ENCODE data around the gene LPP.

Gene LPP

DNA sequence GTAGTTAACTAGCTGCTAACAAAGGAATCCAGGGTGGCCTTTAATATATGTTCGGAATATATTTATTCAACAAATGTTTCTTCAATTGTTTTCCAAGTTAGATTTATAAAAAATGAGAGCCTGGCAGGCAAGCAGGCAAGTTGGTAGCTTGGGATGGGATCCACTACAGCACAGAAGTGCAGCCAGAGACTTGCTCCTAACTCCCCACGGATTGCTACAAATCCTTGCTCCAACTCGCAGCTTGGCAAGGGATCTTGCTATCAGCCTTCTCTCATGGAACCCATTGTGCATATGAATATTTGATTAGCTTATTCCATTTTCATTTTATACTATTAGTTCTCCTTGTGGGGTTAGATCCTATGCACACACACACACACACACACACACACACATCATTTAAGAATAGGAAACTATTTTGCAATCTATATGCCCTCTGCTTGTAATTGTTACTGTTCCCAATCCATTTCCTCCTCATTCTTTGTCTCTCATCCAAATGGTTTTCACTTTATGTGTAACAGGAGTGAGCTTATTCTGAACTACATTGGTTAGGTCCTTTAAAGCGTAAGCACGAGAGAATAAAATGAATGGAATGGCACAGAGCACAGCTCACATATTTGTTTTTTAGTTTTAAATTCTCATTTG lies 505.6 kb downstream of the LPP start:
- no peak for FAIRE-seq

DNA sequence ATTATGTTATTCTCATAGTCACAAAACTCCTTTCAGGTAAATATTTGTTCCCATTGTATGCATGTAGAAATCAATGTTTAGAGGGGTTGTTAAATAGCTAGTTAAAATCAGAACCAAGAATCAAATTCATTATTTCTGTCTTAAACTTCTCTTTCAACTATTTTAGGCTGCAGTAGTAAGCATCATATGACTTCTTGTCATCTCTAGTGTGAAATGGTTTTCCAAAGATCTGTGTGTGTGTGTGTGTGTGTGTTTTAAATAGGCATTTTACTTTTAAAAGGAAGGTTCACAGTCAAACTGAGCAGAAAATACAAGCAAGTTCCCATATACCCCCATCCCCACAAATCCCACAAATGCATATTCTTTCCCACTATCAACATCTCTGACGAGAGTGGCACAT lies 506.5 kb downstream of the LPP start:
- FAIRE-seq: no peak

DNA sequence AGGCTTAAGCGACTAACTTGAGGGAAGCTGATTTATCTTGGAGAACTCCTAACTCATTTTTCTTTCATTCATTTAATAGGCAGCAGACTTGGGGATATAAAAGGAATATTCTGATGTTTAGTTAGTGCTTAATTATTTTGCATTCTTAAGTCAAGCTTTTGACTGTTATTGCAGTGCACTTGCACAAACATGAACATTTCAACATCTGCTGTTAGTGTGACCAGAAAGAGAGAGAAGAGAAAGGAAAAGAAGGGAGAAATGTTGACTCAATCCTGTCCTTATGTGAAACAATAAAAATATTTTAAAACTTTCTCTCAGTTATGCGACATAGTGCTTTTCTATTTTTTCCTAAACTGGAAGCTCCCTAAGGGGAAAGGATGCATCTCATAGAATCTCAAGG lies 507.8 kb downstream of the LPP start:
- FAIRE-seq: no peak

DNA sequence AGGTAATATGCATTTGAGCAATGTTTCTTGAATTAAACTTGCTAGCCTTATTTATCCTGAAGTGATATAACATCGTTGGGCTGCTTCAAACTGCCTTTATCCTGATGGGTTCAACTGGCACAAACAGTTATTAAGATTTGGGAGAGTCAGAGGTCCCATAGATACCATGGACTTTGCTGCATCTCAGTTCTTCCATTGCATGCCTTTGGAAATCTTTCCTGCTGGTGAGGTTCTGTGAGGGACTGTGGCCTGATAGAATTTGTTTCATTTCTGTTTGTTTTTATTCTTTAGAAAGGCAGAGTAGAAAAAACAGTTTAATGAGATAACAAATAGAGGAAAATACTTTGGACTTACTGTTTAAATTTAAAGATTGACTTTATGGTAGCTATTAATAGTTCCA lies 508.3 kb downstream of the LPP start:
- FAIRE-seq: no peak

DNA sequence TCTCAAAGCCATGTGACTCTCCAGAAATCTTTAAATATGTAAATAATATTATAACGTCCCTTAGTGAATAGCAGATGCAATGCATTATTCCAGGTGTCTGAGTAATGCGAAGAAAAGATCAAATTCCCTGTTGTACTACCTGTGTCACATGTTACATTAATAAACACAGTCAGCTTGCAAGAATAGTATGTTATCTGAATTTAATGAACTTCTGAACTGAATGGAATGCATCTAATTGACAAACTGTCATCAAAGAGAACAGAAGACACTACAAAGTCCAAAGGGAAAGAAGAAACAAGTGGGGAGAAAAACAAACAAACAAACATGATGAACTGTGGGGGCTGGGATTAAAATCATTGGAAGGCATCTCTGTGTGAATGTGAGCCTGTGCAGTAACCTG lies 508.8 kb downstream of the LPP start:
- FAIRE-seq: no peak

DNA sequence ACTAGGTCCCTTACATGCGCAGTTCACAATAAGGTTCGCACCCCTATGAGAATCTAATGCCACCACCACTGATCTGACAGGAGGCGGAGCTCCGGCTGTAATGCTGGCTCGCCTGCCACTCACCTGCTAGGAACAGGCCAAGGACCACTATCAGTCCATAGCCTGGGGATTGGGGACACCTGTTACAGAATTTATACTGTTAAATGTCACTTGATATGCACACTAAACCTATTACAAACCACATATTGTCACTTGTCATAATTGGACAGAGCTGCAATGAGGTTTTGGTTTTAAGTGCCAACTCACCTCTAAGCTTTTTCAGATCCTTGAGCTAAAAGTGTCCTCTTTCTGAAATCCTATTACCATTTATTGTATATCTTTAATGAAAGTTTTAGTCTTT lies 509.9 kb downstream of the LPP start:
- no peak for FAIRE-seq

DNA sequence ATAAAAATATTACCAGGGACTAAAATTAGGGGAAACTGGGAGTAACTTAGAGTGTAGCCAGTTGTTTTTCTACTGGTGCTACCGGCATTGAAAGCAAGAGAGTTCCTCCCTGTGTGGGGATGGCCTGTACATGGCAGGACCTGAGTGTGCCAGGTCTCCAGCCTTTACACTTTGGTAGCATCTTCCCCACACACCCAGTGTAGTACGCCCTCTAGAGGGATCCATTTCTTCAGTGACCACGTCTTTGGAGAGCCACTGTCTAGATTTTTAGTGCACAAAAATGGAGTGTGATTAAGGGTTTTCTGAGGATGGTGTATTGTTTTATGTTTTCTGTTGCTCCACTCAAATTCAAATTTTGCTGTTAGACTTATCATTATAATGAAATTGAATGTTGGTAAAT lies 510.8 kb downstream of the LPP start:
- no peak for FAIRE-seq

DNA sequence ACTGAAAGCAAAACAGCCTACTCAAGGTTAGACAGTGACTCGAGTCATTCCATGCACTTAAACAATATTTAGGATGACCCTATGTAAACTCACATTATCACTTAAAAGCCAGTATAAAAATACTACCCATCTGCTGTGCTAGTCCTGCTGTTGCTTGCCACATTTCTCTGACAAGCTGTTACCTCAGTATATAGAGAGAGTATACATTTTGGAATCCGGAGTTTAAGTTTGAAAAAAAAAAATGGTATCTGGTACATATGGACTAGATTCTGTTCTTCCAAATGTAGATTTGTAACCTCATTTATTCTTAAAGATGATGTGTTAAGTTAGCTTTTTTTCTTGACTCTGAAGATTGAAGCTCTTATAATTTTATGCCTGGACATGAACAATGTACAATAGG lies 514.0 kb downstream of the LPP start:
- FAIRE-seq: no peak

DNA sequence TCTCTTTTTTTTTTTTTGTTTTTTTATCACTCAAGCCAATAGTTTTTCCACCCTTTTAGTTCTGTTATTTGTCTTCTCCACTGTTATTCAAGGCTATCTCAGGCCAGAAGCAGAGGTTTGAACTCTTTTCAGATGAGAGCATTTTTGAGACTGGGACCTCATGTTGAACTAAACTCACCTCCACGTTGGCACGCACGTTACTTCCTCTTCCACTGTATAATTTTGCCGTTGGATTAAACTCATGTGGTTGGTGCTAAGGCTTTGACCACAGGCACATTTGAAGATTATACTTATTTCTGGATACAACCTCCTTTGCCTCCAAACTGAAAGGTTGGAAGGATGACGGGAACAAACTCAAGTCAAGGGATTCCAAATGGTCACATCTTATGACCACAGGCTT lies 516.5 kb downstream of the LPP start:
- no peak for FAIRE-seq

DNA sequence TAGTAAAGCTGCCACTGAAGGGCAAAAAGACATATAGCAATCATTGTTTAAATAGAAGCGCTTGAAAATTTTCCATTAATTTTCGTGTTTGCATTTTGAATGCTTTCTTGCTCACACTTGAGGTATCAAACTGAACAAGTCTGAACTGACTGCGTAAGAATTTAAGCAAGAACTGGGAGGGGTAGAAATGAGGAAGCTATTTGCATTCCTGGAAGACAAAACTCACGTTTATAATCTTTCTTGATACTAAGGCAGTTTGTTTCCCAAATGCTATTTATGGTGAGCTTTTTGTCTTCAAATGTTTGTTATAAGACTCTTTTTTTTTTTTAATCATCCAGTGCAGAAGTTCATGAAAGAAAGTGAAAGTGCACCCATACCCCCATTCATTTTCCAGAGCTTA lies 518.0 kb downstream of the LPP start:
- no peak for FAIRE-seq

DNA sequence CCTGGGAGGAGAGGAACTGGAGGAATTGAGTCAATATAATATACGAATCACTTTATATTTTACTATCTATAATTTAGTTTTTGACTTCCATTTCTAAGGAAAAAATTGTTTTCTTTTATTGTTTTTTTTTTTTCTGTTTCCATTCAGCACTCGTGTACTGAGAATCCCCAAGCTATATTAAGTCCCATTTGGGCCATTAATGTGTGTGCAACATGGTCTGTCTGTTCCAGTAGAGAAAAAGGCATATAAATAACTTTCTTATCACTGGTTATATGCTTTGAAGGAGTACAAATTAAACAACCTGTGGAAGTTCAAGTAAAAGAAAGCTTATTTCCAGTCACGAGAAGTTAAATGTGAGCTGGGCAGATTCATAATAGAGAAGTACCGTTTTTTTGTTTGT lies 518.9 kb downstream of the LPP start:
- FAIRE-seq: no peak

DNA sequence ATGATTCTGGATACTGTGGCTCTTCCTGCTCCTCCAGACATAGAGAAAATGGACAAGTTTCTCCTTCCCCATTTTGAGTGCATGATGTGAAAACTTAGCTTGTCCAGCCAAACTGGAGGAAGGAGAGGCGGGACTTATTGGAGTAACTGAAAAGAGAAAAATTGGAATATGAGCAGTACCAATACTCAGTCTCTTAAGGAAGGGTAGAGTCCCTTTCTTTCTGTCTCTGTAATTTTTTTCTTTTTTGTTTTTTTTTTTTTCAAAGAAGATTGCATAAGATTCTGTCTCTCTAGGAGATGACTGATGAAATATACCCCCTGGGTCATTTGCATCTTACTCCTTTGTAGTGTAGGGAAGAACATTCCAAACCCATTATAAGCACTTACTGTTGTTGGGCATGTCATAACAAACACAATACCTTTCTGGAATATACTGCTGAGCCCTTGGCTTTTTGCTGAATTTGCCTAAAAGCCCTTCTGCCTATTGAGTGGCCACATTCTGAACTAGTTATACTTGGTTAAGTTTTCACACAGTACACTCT lies 519.8 kb downstream of the LPP start:
- no peak for FAIRE-seq

DNA sequence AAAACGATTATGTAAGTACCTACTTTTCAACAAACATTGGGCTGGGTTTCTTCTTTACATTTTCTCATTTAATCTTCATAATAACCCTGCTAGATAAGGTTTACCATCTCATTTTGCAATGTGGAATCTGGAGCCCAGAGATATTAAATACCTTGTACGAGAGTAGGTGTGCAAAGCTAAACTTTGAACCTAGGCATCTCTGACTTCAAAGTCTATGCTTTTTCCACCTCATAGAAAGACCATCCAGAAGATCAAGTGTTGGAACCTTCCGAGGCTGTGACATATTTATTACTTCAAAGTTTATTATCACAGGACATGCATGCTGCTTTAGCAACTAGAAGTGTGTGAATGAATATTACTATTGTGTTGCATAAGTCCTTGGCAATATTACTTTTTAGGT lies 520.6 kb downstream of the LPP start:
- no peak for FAIRE-seq

DNA sequence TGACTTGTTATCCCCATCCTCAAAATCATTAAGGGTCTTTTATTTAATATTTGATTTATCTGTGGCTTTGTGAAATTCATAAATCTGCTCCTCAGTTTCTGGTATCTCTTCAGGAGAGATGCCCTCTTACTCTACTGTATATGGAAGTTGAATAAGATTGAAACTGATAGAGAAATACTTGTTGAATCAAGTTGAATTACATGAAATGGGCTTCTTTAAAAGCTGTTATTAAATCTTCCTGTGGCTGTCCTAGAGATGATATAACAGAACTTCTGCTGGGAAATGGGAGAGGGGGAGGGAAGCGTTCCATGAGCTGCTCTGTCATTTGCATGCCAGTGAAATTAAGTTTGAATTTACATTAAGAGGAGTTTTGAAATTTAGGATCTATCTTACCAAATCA lies 523.4 kb downstream of the LPP start:
- no peak for FAIRE-seq

DNA sequence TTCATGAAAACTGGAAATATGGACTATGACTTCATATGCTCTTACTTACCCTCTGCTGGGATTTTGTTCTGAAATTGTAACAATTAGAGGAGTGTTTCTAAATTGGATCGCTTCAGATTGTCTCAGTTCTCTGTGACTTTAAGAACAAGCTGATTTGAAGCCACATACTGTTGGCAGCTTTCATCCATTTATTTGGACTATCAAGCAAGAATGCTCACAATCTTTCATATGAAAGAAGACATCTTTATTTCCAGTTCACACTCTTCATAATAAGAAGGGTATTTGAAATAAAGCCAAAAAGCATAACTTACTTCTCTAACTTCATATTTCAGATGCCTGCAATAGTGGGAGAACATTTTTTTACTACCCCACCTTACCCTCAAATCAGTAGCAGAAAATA lies 526.2 kb downstream of the LPP start:
- FAIRE-seq: no peak

DNA sequence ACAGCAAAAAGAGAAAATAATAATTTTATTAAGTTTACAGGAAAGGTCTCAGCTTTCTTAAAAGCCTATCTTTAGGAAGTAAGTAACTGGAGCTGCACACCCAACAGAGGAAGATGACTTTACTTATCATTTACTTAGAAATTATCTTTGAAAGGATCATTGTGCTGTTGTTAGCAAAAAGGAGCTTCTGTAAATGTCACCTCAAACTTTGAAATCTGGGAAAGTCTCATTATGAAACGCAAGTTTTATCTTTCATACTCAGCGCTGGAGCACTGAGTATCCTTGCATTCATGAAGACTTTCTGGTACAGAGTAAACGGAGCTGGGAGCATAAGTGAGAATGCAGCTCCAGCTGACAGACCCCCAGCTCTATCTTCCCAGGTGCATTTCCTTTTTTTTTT lies 526.6 kb downstream of the LPP start:
- FAIRE-seq: no peak

DNA sequence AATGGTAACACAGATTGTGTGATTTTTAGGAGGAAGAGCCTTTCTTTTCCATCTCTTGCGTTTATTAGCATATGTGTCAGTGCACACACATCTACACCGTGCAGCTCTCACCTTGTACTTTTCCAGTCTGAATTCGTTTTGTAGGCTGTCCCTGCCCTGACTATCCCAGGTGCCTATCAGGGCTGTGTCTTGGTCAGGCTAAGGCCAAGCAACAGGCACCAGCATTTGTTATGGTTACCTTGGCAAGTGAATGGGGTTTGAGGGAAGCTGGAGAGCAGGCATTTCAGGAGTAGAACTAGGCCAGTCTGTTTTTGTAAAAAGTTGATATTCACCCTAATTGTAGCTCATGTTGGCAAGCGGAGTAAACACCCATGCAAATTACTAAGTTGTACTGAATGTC lies 528.4 kb downstream of the LPP start:
- no peak for FAIRE-seq

DNA sequence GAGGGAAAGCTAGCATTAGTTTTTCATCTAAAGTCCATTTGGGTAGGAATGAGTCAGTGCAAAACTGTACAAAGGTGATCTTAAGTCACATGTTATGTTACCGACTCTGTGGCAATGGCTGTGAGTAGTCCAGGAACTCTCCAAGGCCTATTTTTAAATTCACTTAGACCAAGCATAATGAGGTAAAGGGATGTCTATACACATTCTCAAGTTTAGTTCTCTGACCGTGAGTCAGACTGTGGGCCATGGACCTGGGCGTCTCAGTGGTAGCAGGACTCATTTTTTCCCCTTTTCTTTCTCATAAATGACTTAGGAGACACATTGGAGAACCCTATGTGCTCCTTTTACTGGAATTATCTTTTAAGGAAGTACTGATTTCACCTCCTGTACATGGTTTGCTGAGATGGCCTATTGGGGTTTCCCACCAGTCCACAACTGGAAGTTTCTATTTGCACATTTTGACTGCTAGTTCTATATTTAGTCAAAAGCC lies 529.1 kb downstream of the LPP start:
- no peak for FAIRE-seq

DNA sequence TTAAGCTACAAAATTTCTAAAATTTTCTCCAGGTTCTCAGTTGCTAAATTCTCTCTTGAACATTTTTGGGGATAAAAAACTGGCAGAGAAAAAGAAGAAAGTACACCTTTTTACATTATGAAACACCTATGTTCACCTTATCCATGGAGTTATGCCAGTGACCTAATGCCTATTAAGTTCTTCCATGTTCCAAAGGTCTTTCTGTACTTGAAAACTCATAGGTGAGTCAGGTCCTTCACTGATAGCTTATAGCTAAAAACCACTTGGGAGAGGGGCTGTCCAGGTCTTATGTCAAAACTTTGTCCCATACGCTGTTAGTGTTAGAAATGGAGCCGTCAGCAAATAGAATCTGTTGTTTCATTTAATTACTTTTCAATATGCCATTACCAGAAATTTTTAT lies 530.3 kb downstream of the LPP start:
- no peak for FAIRE-seq

DNA sequence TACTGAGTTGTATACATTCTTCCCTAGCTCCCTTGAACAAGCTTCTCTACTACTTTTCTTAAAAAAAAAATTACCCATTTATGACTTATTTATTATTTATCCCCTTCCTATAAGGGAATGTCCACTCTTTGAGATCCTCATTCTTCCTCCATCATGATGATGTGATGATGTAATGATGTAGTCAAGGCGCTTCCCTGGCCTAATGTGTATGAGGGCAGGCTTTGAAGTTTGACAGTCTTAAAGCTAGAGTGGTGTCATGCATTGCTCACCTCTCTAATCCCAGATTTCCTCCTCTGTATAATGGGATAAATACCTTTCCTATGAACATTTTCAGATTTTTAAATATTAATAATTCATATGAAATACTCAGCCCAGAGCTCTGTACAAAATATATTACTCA lies 531.8 kb downstream of the LPP start:
- no peak for FAIRE-seq

DNA sequence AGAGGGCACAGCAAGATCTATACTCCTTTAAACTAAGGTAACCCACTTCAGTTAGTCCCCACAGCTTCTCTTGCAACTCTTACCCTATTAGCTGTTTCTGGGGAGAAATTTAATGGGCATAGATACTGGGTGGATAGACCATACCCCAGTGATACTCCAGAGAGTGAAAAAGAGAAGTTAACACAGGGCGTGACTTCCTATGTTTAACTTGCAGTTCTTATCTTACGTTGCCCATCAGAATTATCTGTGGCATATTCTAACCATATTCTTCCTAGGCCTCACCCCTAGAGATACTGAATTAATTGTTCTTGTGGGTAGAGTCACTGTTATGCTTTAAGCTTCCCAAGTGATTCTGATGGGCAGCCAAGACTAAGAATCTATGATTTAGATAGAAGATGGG lies 532.4 kb downstream of the LPP start:
- no peak for FAIRE-seq

DNA sequence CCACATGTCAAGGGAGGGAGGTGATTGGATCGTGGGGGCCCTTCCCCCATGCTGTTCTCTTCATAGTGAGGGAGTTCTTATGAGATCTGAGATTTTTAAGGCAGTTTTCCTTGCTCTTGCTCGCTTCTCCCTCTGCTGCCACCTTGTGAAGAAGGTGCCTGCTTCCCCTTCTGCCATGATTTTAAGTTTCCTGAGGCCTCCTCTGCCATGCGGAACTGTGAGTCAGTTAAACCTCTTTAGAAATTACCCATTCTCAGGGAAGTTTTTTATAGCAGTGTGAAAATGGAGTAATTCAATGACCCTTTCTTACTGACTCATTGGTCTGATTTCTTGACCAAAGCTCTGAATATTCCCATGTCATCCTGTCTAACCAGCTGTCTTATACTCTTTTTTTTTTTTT lies 533.4 kb downstream of the LPP start:
- no peak for FAIRE-seq

DNA sequence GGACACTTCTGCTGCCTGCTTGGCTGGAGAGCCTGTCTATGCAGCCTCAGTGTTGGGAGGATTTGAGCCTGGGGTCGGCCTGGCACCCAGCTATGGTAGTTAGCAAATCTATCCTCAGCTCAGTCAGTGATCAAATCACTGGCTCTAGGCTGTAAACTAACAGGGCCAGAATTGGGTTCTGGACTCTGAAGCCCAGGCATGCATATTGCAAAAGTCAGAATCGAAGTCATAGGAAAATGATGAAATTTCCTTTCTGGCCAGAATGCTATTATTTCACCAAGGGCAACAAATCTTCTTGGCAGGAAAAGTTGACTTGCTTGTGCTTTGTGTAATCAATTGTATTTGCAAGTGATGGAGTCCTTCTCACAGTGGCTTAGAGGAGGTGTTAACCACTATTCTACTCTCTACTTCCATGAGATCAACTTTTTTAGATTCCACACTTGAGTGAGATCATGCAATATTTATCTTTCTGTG lies 535.2 kb downstream of the LPP start:
- no peak for FAIRE-seq

DNA sequence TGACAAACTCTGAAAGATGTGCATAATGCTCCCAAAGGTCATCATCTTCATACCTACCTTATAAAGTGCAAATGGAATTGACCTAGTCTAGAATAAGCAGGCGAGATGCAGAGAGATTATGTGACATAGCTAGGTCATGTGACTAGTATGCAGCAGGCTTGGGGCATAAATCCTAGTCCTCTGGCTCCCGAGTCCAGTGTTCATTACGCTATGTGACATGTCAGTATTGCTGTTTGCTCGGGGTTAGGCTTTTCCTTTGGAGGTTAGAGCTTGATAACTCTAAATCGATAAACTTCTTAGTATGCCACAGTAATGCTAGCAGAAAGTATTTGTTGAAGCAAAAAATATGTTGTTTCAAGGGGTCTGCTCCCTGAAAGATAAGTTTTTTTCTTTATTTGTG lies 536.1 kb downstream of the LPP start:
- no peak for FAIRE-seq

DNA sequence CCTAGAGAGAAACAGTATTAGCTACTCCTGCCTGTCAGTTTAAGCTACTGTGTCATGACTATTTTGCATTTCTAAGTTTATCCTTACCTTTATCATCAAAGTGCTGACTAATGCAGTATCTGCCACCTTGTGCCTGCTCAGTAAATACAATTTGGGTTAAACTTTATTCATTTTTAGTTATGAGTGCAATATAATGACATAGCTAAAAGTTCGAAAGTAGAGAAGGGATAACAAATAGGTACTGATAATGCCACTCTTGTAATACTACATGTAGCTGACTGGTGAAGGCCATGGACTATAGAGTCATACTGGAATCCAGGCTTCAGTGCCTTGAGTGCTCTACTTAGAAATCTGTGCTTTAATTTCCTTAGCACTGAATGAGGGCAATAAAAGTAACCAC lies 537.0 kb downstream of the LPP start:
- FAIRE-seq: no peak
